Measurements from ENCODE around the gene CNOT2.

- TF ChIP-seq CTCF (IDR thresholded peaks at IDR 0.05; ENCODE audit: extremely low read depth in 1 of 2, insufficient read depth in 1 of 2, low read depth in 1 of 2, low read length in 2 of 2) (no peak), EZH2 (IDR thresholded peaks at IDR 0.05; ENCODE audit: borderline replicate concordance, low read depth, low read length, severe bottlenecking) (no peak), POLR2A (IDR thresholded peaks at IDR 0.05; ENCODE audit: low read depth, low read length) (no peak), MAX (IDR thresholded peaks at IDR 0.05; ENCODE audit: insufficient read depth, insufficient read length) (no peak)
These were observed 49.0 kb downstream of the CNOT2 start for GRCh38 chr12:70292017-70292776.

Measured in endothelial cell of umbilical vein (primary cell).